ENCODE measurements around the gene SLC10A7. TPM values are rescaled to one million over a fixed set of nuclear protein-coding genes. Genes with fewer than 3 reads are reported as not detected.

The SLC10A7 gene
- total RNA-seq, 1 experiment from 2014 or later, result 15.9 TPM

DNA sequence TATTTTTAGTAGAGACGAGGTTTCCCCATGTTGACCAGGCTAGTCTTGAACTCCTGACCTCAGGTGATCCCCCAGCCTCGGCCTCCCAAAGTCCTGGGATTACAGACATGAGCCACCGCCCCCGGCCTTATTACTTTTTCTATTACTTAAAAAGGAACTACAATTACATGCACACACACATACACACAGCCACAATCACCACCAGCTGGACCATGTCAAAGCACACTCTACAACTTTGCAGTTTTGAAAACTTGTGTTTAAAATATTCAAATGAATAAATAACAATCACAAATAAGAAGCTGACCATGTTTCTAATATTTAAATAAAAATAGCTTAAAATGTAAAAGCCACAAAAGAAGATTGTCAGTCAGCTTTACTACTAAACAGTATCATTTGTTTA lies 23.4 kb downstream of the SLC10A7 start:
- no peak for DNase-seq
- Mint-ChIP-seq H3K27ac (ENCODE audit: unreplicated experiment) (no peak overlapping the region), H3K9me3 (ENCODE audit: low read depth, unreplicated experiment) (no peaks in the 10 kb centered on the region), H3K27me3 (ENCODE audit: unreplicated experiment) (no peaks in the 10 kb centered on the region), H3K36me3 (ENCODE audit: insufficient read depth, unreplicated experiment) (no peaks in the 10 kb centered on the region), H3K4me3 (ENCODE audit: low read depth, unreplicated experiment) (no peak overlapping the region), H3K4me1 (ENCODE audit: low read depth, unreplicated experiment) (peaks cover 11% of the 10 kb centered on the region)
- TF ChIP-seq, protein P1, sequence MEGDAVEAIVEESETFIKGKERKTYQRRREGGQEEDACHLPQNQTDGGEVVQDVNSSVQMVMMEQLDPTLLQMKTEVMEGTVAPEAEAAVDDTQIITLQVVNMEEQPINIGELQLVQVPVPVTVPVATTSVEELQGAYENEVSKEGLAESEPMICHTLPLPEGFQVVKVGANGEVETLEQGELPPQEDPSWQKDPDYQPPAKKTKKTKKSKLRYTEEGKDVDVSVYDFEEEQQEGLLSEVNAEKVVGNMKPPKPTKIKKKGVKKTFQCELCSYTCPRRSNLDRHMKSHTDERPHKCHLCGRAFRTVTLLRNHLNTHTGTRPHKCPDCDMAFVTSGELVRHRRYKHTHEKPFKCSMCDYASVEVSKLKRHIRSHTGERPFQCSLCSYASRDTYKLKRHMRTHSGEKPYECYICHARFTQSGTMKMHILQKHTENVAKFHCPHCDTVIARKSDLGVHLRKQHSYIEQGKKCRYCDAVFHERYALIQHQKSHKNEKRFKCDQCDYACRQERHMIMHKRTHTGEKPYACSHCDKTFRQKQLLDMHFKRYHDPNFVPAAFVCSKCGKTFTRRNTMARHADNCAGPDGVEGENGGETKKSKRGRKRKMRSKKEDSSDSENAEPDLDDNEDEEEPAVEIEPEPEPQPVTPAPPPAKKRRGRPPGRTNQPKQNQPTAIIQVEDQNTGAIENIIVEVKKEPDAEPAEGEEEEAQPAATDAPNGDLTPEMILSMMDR (IDR thresholded peaks at IDR 0.05; ENCODE audit: unreplicated experiment), result no peak
- CTCF ChIA-PET, result no interaction called here
- intact Hi-C loops (cut with micrococcal nuclease; ENCODE audit: unreplicated experiment), result no loop called here
- BruUV-seq (replicated peaks), result no TSS peak

DNA sequence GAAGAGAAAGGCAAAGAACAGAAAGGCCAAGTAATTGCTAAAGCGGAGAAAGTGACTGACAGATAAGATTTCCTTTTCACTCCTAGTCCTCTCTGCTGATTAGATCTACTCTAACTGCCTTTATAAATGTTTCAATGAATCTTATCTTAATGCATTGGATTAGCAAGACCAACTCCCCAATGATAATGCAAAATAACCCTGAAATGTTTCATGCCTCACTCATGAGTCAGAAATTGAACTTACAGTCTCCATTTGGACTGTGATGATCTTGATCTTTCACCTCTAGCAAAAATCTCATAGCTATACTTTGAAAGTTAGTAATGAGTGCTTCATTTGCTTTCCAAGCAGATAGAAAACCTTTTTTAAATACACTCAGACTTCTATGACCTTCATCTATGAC lies 26.5 kb downstream of the SLC10A7 start:
- CTCF ChIA-PET, result no interaction called here
- Mint-ChIP-seq H3K4me3 (ENCODE audit: low read depth, unreplicated experiment) (no peak overlapping the region), H3K9me3 (ENCODE audit: low read depth, unreplicated experiment) (no peaks in the 10 kb centered on the region), H3K36me3 (ENCODE audit: insufficient read depth, unreplicated experiment) (no peaks in the 10 kb centered on the region), H3K4me1 (ENCODE audit: low read depth, unreplicated experiment) (peaks cover 11% of the 10 kb centered on the region), H3K27me3 (ENCODE audit: unreplicated experiment) (no peaks in the 10 kb centered on the region), H3K27ac (ENCODE audit: unreplicated experiment) (no peak overlapping the region)
- BruUV-seq (replicated peaks), result no TSS peak
- no peak for DNase-seq
- TF ChIP-seq, protein P1 (IDR thresholded peaks at IDR 0.05; ENCODE audit: unreplicated experiment), result no peak
- intact Hi-C loops (cut with micrococcal nuclease; ENCODE audit: unreplicated experiment), result no loop called here

GRCh38 chr4:146494143-146494542 lies 27.6 kb downstream of the SLC10A7 start:
- Mint-ChIP-seq H3K36me3 (ENCODE audit: insufficient read depth, unreplicated experiment) (no peaks in the 10 kb centered on the region), H3K9me3 (ENCODE audit: low read depth, unreplicated experiment) (no peaks in the 10 kb centered on the region), H3K27ac (ENCODE audit: unreplicated experiment) (no peak overlapping the region), H3K4me3 (ENCODE audit: low read depth, unreplicated experiment) (no peak overlapping the region), H3K4me1 (ENCODE audit: low read depth, unreplicated experiment) (peaks cover 11% of the 10 kb centered on the region), H3K27me3 (ENCODE audit: unreplicated experiment) (no peaks in the 10 kb centered on the region)
- intact Hi-C loops (cut with micrococcal nuclease; ENCODE audit: unreplicated experiment), result no loop called here
- TF ChIP-seq, protein P1 (IDR thresholded peaks at IDR 0.05; ENCODE audit: unreplicated experiment), result no peak
- CTCF ChIA-PET, result interaction anchor here (0.5 kb wide), 1 partner anchor 296 kb away, joined by 3 read pairs; no protein-coding TSS in a partner anchor
- BruUV-seq (replicated peaks), result no TSS peak
- no peak for DNase-seq

GRCh38 chr4:146490106-146490505 lies 31.6 kb downstream of the SLC10A7 start:
- H3K4me1 Mint-ChIP-seq (ENCODE audit: low read depth, unreplicated experiment), result peaks cover 19% of the 10 kb centered on the region
- TF ChIP-seq, protein P1 (IDR thresholded peaks at IDR 0.05; ENCODE audit: unreplicated experiment), result no peak
- intact Hi-C loops (cut with micrococcal nuclease; ENCODE audit: unreplicated experiment), result no loop called here
- H3K27me3 Mint-ChIP-seq (ENCODE audit: unreplicated experiment), result no peaks in the 10 kb centered on the region
- no peak for DNase-seq
- no peak overlapping the region for H3K4me3 Mint-ChIP-seq (ENCODE audit: low read depth, unreplicated experiment)
- CTCF ChIA-PET, result no interaction called here
- H3K9me3 Mint-ChIP-seq (ENCODE audit: low read depth, unreplicated experiment), result peaks cover 3% of the 10 kb centered on the region
- no peak overlapping the region for H3K27ac Mint-ChIP-seq (ENCODE audit: unreplicated experiment)
- no TSS peak for BruUV-seq (replicated peaks)
- H3K36me3 Mint-ChIP-seq (ENCODE audit: insufficient read depth, unreplicated experiment), result no peaks in the 10 kb centered on the region
